K562 (cell line): ENCODE measurements around the gene CEACAM21. TPM values are rescaled to one million over a fixed set of nuclear protein-coding genes. Genes with fewer than 3 reads are reported as not detected.
A peak's percentile ranks its signal among the peaks of the same experiment; 100 is the strongest.

ENCODE experiments used
- ARID3A ChIP-seq: IDR thresholded peaks from 2 replicates; pipeline ENCODE4 v1.6.1; 2012; ENCODE audit warnings: low read depth, low read length, improper control_type of control experiment, borderline replicate concordance
- CEBPG ChIP-seq, 3 experiments: fragments of 200-800 bp in 1 of 3; sonication (Bioruptor generic) in 1 of 3; sonication (generic) in 1 of 3; formaldehyde crosslinking in 1 of 3; IDR thresholded peaks in 2 of 3; conservative IDR thresholded peaks in 1 of 3; 2 replicates each; pipeline versions ENCODE4 v1.6.1 to v1.8.0; 2016 to 2022; ENCODE audit warnings: missing compliant biosample characterization in 2 of 3, missing genetic modification characterization in 2 of 3, mild to moderate bottlenecking in 1 of 3, missing genetic modification reagents in 1 of 3
- DIDO1 ChIP-seq: fragments of 450-650 bp; IDR thresholded peaks from 2 replicates; pipeline ENCODE4 v1.6.1; 2016; ENCODE audit warnings: low read depth, missing biosample characterization, missing genetic modification characterization
- FOSL1 ChIP-seq: fragments of 200-800 bp; sonication (Bioruptor generic); conservative IDR thresholded peaks from 2 replicates; pipeline ENCODE4 v1.6.1; 2016; ENCODE audit warnings: missing genetic modification characterization, missing compliant biosample characterization
- GATA2 ChIP-seq: sonication (generic); formaldehyde crosslinking; IDR thresholded peaks from 2 replicates; pipeline ENCODE4 v1.4.0; 2020; ENCODE audit warnings: mild to moderate bottlenecking, missing genetic modification reagents
- JUNB ChIP-seq: fragments of 450-650 bp; formaldehyde crosslinking; conservative IDR thresholded peaks from 2 replicates; pipeline ENCODE4 v1.4.0; 2020; ENCODE audit warnings: mild to moderate bottlenecking
- MTA1 ChIP-seq: fragments of 450-650 bp; IDR thresholded peaks from 2 replicates; pipeline ENCODE4 v1.6.1; 2017; ENCODE audit warnings: borderline replicate concordance
- NR3C1 ChIP-seq: sonication (generic); formaldehyde crosslinking; IDR thresholded peaks from 2 replicates; pipeline ENCODE4 v1.8.1; 2022; ENCODE audit warnings: missing genetic modification reagents
- ZBED1 ChIP-seq: IDR thresholded peaks from 2 replicates; pipeline ENCODE4 v1.6.1; 2014
- ZBTB12 ChIP-seq: fragments of 250-450 bp; sonication (Bioruptor Pico); IDR thresholded peaks from 2 replicates; pipeline ENCODE4 v1.4.0; 2020
- ZNF253 ChIP-seq: fragments of 250-450 bp; sonication (Bioruptor Pico); conservative IDR thresholded peaks from 2 replicates; pipeline ENCODE4 v1.6.1; 2021; ENCODE audit warnings: mild to moderate bottlenecking
- ZNF274 ChIP-seq: IDR thresholded peaks from 2 replicates; pipeline ENCODE4 v1.6.1; 2011; ENCODE audit warnings: low read depth, mild to moderate bottlenecking, low read length, moderate library complexity, borderline replicate concordance
- ZNF311 ChIP-seq: fragments of 250-450 bp; sonication (Bioruptor Pico); IDR thresholded peaks from 2 replicates; pipeline ENCODE4 v1.4.0; 2020; ENCODE audit warnings: mild to moderate bottlenecking, moderate library complexity
- ZNF583 ChIP-seq: fragments of 250-450 bp; sonication (Bioruptor Pico); IDR thresholded peaks from 2 replicates; pipeline ENCODE4 v1.4.0; 2020
- polyA plus RNA-seq, 8 experiments: library from polyadenylated mRNA; depleted of rRNA in 4 of 8; stranded (reverse) in 5 of 8; unstranded in 3 of 8; fragments of >200 nt; fragmentation: Nextera tagmentation in 2 of 8; fragmentation: Illumina TruSeq in 1 of 8; extraction: Ambion mirVana in 2 of 8; extraction: Trizol in 1 of 8; gene quantifications; 2 replicates each; pipeline versions ENCODE4 v1.2.1 to v1.2.3, GENCODE V29; 2011 to 2014; ENCODE audit warnings: inconsistent platforms in 1 of 8, missing spikeins in 1 of 8
- total RNA-seq, 7 experiments: library from RNA; depleted of rRNA in 6 of 7; stranded (reverse); fragments of >200 nt in 6 of 7; fragmentation: Illumina TruSeq in 2 of 7; extraction: Trizol in 2 of 7; gene quantifications; 2 replicates each; pipeline versions ENCODE4 v1.2.1 to v1.2.3, GENCODE V29; 2011 to 2021; ENCODE audit warnings: low replicate concordance in 1 of 7
- TF ChIP-seq, protein P1 (sequence below): sonication (generic); formaldehyde crosslinking; IDR thresholded peaks from 2 replicates; pipeline ENCODE4 v1.8.0; 2022; ENCODE audit warnings: missing genetic modification reagents, mild to moderate bottlenecking, moderate library complexity, borderline replicate concordance
- TF ChIP-seq, protein P2 (sequence below): fragments of 450-650 bp; formaldehyde crosslinking; IDR thresholded peaks from 2 replicates; pipeline ENCODE4 v1.4.0; 2022; ENCODE audit warnings: missing genetic modification characterization
- TF ChIP-seq, protein P3 (sequence below): fragments of 200-800 bp; sonication (Bioruptor generic); IDR thresholded peaks from 2 replicates; pipeline ENCODE4 v1.6.1; 2017; ENCODE audit warnings: missing genetic modification characterization, missing compliant biosample characterization
- TF ChIP-seq, protein P4 (sequence below): fragments of 250-450 bp; sonication (Bioruptor Pico); IDR thresholded peaks from 2 replicates; pipeline ENCODE4 v1.8.0; 2022; ENCODE audit warnings: moderate library complexity, mild to moderate bottlenecking, inconsistent platforms

The CEACAM21 gene
- total and polyA plus RNA-seq, 9 of the 15 experiments (the other 6 are each of a cell fraction or from before 2014, with no cell fraction given): 0.06 to 0.40 (median 0.18) TPM; not detected in 1

DNA sequence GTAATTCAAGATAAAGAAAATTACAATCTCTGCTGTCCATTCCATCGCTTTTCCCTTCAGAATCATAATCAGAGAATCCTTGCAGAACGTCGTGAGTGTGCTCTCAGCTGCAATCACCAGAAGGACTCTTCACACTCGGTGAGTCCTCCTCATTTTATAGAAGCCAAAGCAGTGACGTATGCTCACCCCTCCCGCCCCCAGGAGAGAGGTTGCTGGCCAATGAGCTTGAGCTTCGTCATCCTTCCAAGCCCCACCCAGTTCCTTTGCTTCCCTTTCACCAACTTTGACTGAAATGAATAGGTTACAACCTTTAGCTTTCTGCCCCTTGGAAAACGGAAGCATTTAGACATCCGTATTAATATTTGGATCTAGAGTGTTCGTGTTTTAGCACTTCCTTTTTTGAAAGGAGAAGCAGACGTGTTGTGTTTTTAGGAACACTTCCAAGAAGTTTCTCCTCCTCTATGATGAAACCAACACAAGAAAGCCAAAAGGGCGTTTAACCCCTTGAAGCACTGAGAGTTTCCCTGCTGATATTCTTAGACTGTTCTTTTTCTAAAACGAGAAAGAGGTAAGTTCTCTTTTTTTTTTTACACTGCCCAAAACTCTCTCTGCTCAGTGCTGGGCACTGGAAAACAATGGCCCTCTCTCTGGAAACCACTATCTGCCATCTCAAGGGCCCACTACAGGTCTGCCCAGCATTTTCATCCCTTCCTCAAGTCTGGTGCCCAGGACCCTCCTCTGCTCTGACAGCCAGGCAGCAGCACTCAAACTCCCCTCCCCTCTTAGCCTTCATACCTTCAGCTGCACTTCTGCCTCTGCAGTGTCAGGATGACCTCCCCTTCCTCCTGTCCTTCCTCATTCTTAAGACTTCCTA is 44.3 kb upstream of the CEACAM21 start (continued):
- TF ChIP-seq ARID3A (no peak), ZNF583 (CRISPR knock-in tag) (no peak), JUNB (CRISPR knock-in tag) (no peak), DIDO1 (tag) (no peak), MTA1 (no peak), ZBED1 (no peak), NR3C1 (CRISPR knock-in tag) (no peak), FOSL1 (tag) (no peak), ZNF253 (CRISPR knock-in tag) (no peak), ZBTB12 (peak; percentile 62; the same call in 1 of the 2 replicates), ZNF274 (no peak), GATA2 (no peak), ZNF311 (no peak), CEBPG (CRISPR knock-in tag; IDR thresholded peaks at IDR 0.05) (no peak), CEBPG (tag; conservative IDR thresholded peaks at IDR 0.05 in 1 of 2, IDR thresholded peaks at IDR 0.05 in 1 of 2) (peak; percentile 33 to 66; a peak in 3 of 4 replicates)
- TF ChIP-seq, protein P1, sequence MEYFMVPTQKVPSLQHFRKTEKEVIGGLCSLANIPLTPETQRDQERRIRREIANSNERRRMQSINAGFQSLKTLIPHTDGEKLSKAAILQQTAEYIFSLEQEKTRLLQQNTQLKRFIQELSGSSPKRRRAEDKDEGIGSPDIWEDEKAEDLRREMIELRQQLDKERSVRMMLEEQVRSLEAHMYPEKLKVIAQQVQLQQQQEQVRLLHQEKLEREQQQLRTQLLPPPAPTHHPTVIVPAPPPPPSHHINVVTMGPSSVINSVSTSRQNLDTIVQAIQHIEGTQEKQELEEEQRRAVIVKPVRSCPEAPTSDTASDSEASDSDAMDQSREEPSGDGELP (CRISPR knock-in tag): no peak
- TF ChIP-seq, protein P2, sequence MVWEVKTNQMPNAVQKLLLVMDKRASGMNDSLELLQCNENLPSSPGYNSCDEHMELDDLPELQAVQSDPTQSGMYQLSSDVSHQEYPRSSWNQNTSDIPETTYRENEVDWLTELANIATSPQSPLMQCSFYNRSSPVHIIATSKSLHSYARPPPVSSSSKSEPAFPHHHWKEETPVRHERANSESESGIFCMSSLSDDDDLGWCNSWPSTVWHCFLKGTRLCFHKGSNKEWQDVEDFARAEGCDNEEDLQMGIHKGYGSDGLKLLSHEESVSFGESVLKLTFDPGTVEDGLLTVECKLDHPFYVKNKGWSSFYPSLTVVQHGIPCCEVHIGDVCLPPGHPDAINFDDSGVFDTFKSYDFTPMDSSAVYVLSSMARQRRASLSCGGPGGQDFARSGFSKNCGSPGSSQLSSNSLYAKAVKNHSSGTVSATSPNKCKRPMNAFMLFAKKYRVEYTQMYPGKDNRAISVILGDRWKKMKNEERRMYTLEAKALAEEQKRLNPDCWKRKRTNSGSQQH (CRISPR knock-in tag): no peak
- TF ChIP-seq, protein P3, sequence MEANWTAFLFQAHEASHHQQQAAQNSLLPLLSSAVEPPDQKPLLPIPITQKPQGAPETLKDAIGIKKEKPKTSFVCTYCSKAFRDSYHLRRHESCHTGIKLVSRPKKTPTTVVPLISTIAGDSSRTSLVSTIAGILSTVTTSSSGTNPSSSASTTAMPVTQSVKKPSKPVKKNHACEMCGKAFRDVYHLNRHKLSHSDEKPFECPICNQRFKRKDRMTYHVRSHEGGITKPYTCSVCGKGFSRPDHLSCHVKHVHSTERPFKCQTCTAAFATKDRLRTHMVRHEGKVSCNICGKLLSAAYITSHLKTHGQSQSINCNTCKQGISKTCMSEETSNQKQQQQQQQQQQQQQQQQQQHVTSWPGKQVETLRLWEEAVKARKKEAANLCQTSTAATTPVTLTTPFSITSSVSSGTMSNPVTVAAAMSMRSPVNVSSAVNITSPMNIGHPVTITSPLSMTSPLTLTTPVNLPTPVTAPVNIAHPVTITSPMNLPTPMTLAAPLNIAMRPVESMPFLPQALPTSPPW (CRISPR knock-in tag): peak; percentile 85
- TF ChIP-seq, protein P4, sequence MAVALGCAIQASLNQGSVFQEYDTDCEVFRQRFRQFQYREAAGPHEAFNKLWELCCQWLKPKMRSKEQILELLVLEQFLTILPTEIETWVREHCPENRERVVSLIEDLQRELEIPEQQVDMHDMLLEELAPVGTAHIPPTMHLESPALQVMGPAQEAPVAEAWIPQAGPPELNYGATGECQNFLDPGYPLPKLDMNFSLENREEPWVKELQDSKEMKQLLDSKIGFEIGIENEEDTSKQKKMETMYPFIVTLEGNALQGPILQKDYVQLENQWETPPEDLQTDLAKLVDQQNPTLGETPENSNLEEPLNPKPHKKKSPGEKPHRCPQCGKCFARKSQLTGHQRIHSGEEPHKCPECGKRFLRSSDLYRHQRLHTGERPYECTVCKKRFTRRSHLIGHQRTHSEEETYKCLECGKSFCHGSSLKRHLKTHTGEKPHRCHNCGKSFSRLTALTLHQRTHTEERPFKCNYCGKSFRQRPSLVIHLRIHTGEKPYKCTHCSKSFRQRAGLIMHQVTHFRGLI (CRISPR knock-in tag): 0 out of 2 replicates have a peak, but pooled peaks have one; percentile 20
